Skeletal muscle tissue (tissue), 1 donor: Measurements from ENCODE around the gene KIFBP. TPM values are rescaled to one million over a fixed set of nuclear protein-coding genes. Genes with fewer than 3 reads are reported as not detected.

Experiments
- total RNA-seq: library from RNA; depleted of rRNA; stranded (reverse); fragments of >200 nt; gene quantifications from one replicate; pipeline ENCODE4 v1.2.3, GENCODE V29; 2014

Gene KIFBP
- total RNA-seq, 1 donor from 2014 or later, result 18.8 TPM

Other genes starting within 250 kb of the KIFBP start
- gene STOX1, start 161.3 kb upstream of the KIFBP start, total RNA-seq, result 3.7 TPM
- gene DDX50, start 87.5 kb upstream of the KIFBP start, total RNA-seq, result 42.3 TPM
- gene DDX21, start 32.6 kb upstream of the KIFBP start, total RNA-seq, result 24.5 TPM
- gene SRGN, start 99.3 kb downstream of the KIFBP start, total RNA-seq, result 54.3 TPM
- 28.7 TPM for gene VPS26A, start 135.4 kb downstream of the KIFBP start, total RNA-seq
- gene SUPV3L1, start 191.4 kb downstream of the KIFBP start, total RNA-seq, result 22.4 TPM
- not detected for gene HKDC1, start 231.5 kb downstream of the KIFBP start, total RNA-seq